Activated CD4-positive, alpha-beta T cell treated with anti-CD3 and anti-CD28 coated beads, Interleukin-2, amount 10 ng/mL, durations not matched to agents 24 days and 14 days (primary cell): Measurements from ENCODE around the gene TTLL11. TPM values are rescaled to one million over a fixed set of nuclear protein-coding genes. Genes with fewer than 3 reads are reported as not detected.

Experiments used
- DNase-seq: peaks from one replicate; pipeline ENCODE4 v3.0.0; 2022
- H3K27ac Mint-ChIP-seq: one replicate; pipeline ENCODE4 v1.8.0; 2022; ENCODE audit warnings: mild to moderate bottlenecking, mixed read lengths
- H3K27me3 Mint-ChIP-seq: one replicate; pipeline ENCODE4 v1.8.0; 2022; ENCODE audit warnings: mixed read lengths
- H3K36me3 Mint-ChIP-seq: one replicate; pipeline ENCODE4 v1.8.0; 2022; ENCODE audit warnings: low read depth, mild to moderate bottlenecking, mixed read lengths
- H3K4me1 Mint-ChIP-seq: one replicate; pipeline ENCODE4 v1.8.0; 2021; ENCODE audit warnings: mixed read lengths
- H3K4me3 Mint-ChIP-seq: one replicate; pipeline ENCODE4 v1.8.0; 2022; ENCODE audit warnings: mild to moderate bottlenecking, moderate library complexity, mixed read lengths
- H3K9me3 Mint-ChIP-seq: one replicate; pipeline ENCODE4 v1.8.0; 2021; ENCODE audit warnings: mixed read lengths
- intact Hi-C: fragments of 100-400 bp; cut with micrococcal nuclease; formaldehyde crosslinking; loops from one replicate; pipeline ENCODE4 v1.15.1; 2023
- total RNA-seq: library from RNA; stranded (reverse); gene quantifications from 2 replicates; pipeline ENCODE4 v1.2.3, GENCODE V29; 2022

TTLL11 gene
- total RNA-seq, 1 donor from 2014 or later: 2.4 TPM

DNA sequence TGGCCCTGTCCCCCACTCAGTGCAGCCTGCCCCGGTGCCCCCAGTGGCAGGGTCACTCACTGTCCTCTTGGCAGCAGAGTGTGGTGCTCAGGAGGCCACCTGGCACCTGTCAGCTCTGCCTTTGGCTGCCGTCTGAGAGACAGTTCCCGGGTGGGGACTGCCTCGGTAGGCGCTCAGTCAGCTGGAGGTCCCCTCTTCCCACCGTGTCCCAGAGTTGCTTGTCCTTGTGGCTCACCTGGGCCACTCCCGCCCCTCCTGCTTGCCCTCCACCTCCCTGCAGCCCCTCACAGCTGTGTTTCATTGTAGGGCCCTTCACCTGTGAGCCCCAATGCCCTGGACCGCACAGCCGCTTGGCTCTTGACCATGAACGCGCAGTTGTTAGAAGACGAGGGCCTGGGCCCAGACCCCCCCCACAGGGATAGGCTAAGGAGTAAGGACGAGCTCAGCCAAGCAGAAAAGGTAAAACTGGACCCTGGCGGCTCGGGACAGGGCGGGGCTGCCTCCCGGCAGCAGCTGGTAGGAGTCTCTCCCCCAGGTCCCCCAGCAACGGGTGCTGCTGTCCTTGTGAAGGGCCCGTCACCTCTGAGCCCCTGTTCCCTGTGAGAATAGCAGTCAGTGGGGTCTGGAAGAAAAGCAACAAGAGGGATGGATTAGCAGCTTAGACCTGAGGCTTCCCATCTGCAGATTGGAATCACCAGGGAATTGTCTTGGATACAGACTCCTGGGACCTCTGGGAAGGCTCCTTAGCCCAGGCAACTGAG is 319.0 kb downstream of the TTLL11 start:
- Mint-ChIP-seq H3K27ac (no peak overlapping the region), H3K4me3 (no peak overlapping the region), H3K9me3 (no peaks in the 10 kb centered on the region), H3K27me3 (peaks cover 6% of the 10 kb centered on the region), H3K4me1 (no peaks in the 10 kb centered on the region), H3K36me3 (no peaks in the 10 kb centered on the region)
- DNase-seq: no peak
- intact Hi-C loops: no loop called here

DNA sequence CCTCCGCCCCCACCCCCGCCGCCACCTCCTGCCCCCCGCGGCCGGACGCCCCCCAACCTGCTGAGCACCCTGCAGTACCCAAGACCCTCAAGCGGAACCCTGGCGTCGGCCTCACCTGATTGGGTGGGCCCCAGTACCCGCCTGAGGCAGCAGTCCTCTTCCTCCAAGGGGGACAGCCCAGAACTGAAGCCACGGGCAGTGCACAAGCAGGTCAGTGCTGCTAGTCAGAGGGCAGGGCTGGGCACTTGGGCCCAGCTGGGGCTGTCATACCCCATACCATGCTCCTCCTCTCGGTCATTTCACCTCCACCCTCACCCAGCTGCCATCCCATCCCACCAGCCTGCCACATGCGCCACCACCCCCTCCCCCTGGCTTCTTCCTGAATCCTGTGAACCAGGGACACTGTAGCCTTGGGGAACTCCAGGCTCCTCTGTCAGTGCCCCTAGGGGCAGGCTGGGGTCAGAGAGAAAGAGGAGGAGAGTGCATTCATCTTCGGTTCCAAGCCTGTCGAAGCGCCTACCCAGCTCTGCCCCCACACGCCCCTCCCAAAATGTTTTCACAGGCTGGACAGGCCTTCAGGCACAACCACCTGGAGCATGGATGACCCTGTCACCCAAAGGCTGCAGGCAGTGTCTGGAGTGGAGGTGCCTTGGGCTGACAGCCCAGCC is 319.7 kb downstream of the TTLL11 start:
- H3K4me1 Mint-ChIP-seq: no peaks in the 10 kb centered on the region
- intact Hi-C loops: no loop called here
- H3K9me3 Mint-ChIP-seq: no peaks in the 10 kb centered on the region
- peaks cover 1% of the 10 kb centered on the region for H3K27me3 Mint-ChIP-seq
- no peak overlapping the region for H3K4me3 Mint-ChIP-seq
- H3K27ac Mint-ChIP-seq: no peak overlapping the region
- H3K36me3 Mint-ChIP-seq: no peaks in the 10 kb centered on the region
- DNase-seq: no peak

DNA sequence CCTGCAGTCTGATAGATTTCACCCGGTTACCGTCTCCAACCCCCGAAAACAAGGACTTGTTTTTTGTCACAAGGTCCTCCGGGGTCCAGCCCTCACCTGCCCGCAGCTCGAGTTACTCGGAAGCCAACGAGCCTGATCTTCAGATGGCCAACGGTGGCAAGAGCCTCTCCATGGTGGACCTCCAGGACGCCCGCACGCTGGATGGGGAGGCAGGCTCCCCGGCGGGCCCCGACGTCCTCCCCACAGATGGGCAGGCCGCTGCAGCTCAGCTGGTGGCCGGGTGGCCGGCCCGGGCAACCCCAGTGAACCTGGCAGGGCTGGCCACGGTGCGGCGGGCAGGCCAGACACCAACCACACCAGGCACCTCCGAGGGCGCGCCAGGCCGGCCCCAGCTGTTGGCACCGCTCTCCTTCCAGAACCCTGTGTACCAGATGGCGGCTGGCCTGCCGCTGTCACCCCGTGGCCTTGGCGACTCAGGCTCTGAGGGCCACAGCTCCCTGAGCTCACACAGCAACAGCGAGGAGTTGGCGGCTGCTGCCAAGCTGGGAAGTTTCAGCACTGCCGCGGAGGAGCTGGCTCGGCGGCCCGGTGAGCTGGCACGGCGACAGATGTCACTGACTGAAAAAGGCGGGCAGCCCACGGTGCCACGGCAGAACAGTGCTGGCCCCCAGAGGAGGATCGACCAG is 320.4 kb downstream of the TTLL11 start:
- no peaks in the 10 kb centered on the region for H3K9me3 Mint-ChIP-seq
- no peaks in the 10 kb centered on the region for H3K36me3 Mint-ChIP-seq
- no peak for DNase-seq
- H3K4me1 Mint-ChIP-seq: no peaks in the 10 kb centered on the region
- H3K27me3 Mint-ChIP-seq: no peaks in the 10 kb centered on the region
- H3K4me3 Mint-ChIP-seq: no peak overlapping the region
- H3K27ac Mint-ChIP-seq: no peak overlapping the region
- intact Hi-C loops: no loop called here

Other genes starting within 250 kb of the TTLL11 start
- gene NDUFA8, start 66.5 kb upstream of the TTLL11 start, total RNA-seq: 50.4 and 51.9 TPM in 2 replicates
- gene MORN5, start 66.6 kb upstream of the TTLL11 start, total RNA-seq: not detected in 2 replicates
- gene LHX6, start 135.6 kb upstream of the TTLL11 start, total RNA-seq: not detected in 2 replicates
- gene RBM18, start 171.5 kb upstream of the TTLL11 start, total RNA-seq: 24.9 and 25.7 TPM in 2 replicates
- gene MRRF, start 171.6 kb upstream of the TTLL11 start, total RNA-seq: 68.8 and 73.1 TPM in 2 replicates